Endothelial cell of umbilical vein (primary cell): Measurements from ENCODE around the gene SRCAP. TPM values are rescaled to one million over a fixed set of nuclear protein-coding genes. Genes with fewer than 3 reads are reported as not detected.
"Not testable (repeated sequence)": the region's sequence is repeated elsewhere in the genome, so short reads cannot be mapped to it uniquely, and the experiment has no call there.

Source experiments
- BruUV-seq: library from RNA; stranded (reverse); fragments of 400-500 nt; replicated peaks from 2 replicates; lab custom pipeline; 2021; lab: Mats Ljungman, UMichigan
- CTCF ChIA-PET: fragments of 300-600, 350-600 bp; sonication (Branson Sonifier 250); formaldehyde crosslinking; loops from one replicate; lab custom pipeline; 2021; ENCODE audit warnings: antibody characterized with exemption, inconsistent platforms; lab: Charles Lee
- POLR2A ChIA-PET: fragments of 300-600, 350-600 bp; sonication (Branson Sonifier 250); formaldehyde crosslinking; loops from one replicate; lab custom pipeline; 2021; ENCODE audit warnings: antibody characterized with exemption, inconsistent platforms; lab: Charles Lee
- DNase-seq: peaks from one replicate; pipeline ENCODE4 v3.0.0-alpha.2; 2011; ENCODE audit warnings: low read depth, low spot score
- FAIRE-seq: peaks from 2 replicates; lab custom pipeline; 2011; peaks lifted over from hg19 to GRCh38; lab: Jason Lieb, UNC
- H2AFZ ChIP-seq: 2 replicates; pipeline ENCODE4 v1.6.0; 2012; ENCODE audit warnings: low read depth, low read length, control low read depth, inconsistent platforms
- H3K27ac ChIP-seq: 2 replicates; pipeline ENCODE4 v1.5.1; 2011; ENCODE audit warnings: low read depth, mild to moderate bottlenecking, control low read depth, low read length, moderate library complexity; ENCODE audit not compliant: insufficient read depth
- H3K27me3 ChIP-seq, 2 experiments: 2 replicates each; pipeline versions ENCODE4 v1.6.0 to v1.6.1; 2011; ENCODE audit warnings: low read length in 2 of 2, mixed read lengths in 1 of 2; ENCODE audit not compliant: control insufficient read depth in 2 of 2, insufficient read depth in 2 of 2
- H3K36me3 ChIP-seq, 2 experiments: 2 replicates in 1 of 2; 3 replicates in 1 of 2; pipeline ENCODE4 v1.5.1; 2011; ENCODE audit warnings: low read length in 2 of 2, mild to moderate bottlenecking in 1 of 2, moderate library complexity in 1 of 2; ENCODE audit not compliant: control insufficient read depth in 2 of 2, insufficient read depth in 2 of 2; ENCODE audit errors: extremely low read depth in 1 of 2
- H3K4me1 ChIP-seq: 3 replicates; pipeline ENCODE4 v1.5.1; 2011; ENCODE audit warnings: mild to moderate bottlenecking, low read length; ENCODE audit not compliant: control insufficient read depth, insufficient read depth; ENCODE audit errors: extremely low read depth
- H3K4me2 ChIP-seq: 2 replicates; pipeline ENCODE4 v1.6.1; 2011; ENCODE audit warnings: low read length, control low read depth, mixed read lengths; ENCODE audit not compliant: insufficient read depth
- H3K4me3 ChIP-seq, 3 experiments: fragments of 200-600 bp in 1 of 3; sonication (generic), shearing (Covaris generic) in 1 of 3; replicated peaks in 1 of 3; 2 replicates each; pipeline ENCODE4 v1.5.1; 2011 to 2016; ENCODE audit warnings: control low read depth in 3 of 3, low read length in 3 of 3, mild to moderate bottlenecking in 2 of 3, inconsistent platforms in 1 of 3, low read depth in 1 of 3, moderate library complexity in 1 of 3; ENCODE audit not compliant: insufficient read depth in 1 of 3
- H3K79me2 ChIP-seq: 2 replicates; pipeline ENCODE4 v1.6.0; 2012; ENCODE audit warnings: low read length, inconsistent platforms; ENCODE audit not compliant: control insufficient read depth, insufficient read depth
- H3K9ac ChIP-seq: replicated peaks from 2 replicates; pipeline ENCODE3; 2011; ENCODE audit warnings: low read length, control low read depth; ENCODE audit not compliant: insufficient read depth; ENCODE audit errors: extremely low read depth
- H3K9me1 ChIP-seq: replicated peaks from 3 replicates; pipeline ENCODE4 v1.6.0; 2011; ENCODE audit warnings: mild to moderate bottlenecking, low read length; ENCODE audit not compliant: control insufficient read depth, insufficient read depth; ENCODE audit errors: extremely low read depth
- H3K9me3 ChIP-seq: replicated peaks from 2 replicates; pipeline ENCODE4 v1.5.1; 2012; ENCODE audit warnings: low read length, inconsistent platforms; ENCODE audit not compliant: control insufficient read depth, insufficient read depth
- H4K20me1 ChIP-seq: replicated peaks from 2 replicates; pipeline ENCODE3; 2011; ENCODE audit warnings: mild to moderate bottlenecking, low read length; ENCODE audit not compliant: control insufficient read depth, insufficient read depth; ENCODE audit errors: extremely low read depth
- GATA2 ChIP-seq: IDR thresholded peaks from 2 replicates; pipeline ENCODE4 v1.7.0; 2011; ENCODE audit warnings: low read depth, mild to moderate bottlenecking, moderate library complexity, mixed read lengths, low read length; ENCODE audit not compliant: insufficient read length, insufficient read depth
- MYC ChIP-seq: IDR thresholded peaks from one replicate; pipeline ENCODE4 v1.6.1; 2011; ENCODE audit warnings: mild to moderate bottlenecking, low read depth, low read length
- POLR2AphosphoS5 ChIP-seq: IDR thresholded peaks from 2 replicates; pipeline ENCODE4 v1.6.1; 2012; ENCODE audit warnings: low read depth, mild to moderate bottlenecking, control low read depth, low read length, moderate library complexity; ENCODE audit not compliant: insufficient read depth
- dilution Hi-C: fragments of 300-500 bp; cut with MboI; formaldehyde crosslinking; loops from one replicate; pipeline ENCODE4 v1.15.0; 2019; ENCODE audit warnings: low sequenced_read_pairs; ENCODE audit not compliant: extremely low pct_ligation_motif_present
- intact Hi-C: fragments of 100-400 bp; cut with micrococcal nuclease; formaldehyde crosslinking; loops from one replicate; pipeline ENCODE4 v1.10.0; 2022
- polyA plus RNA-seq, 4 experiments: library from polyadenylated mRNA; depleted of rRNA in 3 of 4; stranded (reverse) in 3 of 4; unstranded in 1 of 4; fragments of >200 nt; gene quantifications; 2 replicates each; pipeline versions ENCODE4 v1.2.1 to v1.2.3, GENCODE V29; 2011 to 2012; ENCODE audit warnings: missing spikeins in 1 of 4
- total RNA-seq: library from RNA; stranded (reverse); gene quantifications from 2 replicates; pipeline ENCODE4 v1.2.3, GENCODE V29; 2021
- TF ChIP-seq, protein P1 (sequence below): IDR thresholded peaks from 2 replicates; pipeline ENCODE4 v1.6.1; 2011; ENCODE audit not compliant: insufficient read depth, insufficient read length

Gene SRCAP
- total and polyA plus RNA-seq, 2 donors (not counting 3 experiments of a cell fraction or from before 2014, with no cell fraction given), result 11.0 to 77.7 TPM

DNA sequence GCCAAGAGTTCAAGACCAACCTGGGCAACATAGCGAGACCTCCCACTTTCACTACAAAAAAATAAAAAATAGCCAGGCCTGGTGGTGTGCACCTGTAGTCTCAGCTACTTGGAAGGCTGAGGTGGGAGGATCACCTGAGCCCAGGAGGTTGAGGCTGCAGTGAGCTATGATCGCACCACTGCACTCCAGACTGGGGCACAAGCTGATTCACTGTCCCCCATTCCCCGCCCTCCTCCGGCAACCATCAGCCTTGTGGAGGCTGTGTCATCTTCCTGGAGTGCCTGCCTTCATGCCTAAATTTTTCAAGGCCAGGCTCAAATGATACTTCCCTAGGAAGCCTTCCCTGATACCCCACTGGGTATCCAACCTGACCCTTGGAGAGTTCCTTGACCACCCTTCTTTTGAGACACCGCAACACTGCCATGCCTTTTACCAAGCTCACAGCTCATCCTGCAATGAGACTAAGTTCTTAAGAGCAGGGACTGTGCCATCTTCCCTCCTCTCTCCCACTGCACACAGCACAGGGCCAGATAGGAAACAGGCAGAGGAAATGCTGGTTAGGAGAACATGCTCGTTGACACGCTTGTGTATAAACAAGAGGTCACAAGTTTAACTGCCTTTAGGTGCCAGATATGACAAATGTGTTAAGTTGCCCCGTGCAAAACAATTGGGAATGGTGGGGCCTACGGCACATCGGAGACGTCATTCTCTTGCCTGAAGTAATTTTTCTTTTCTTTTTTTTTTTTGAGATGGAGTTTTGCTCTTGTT is 3.9 kb upstream of the SRCAP start:
- Histone ChIP-seq H3K79me2 (peaks cover 11% of the 10 kb centered on the region), H3K9ac (no peak overlapping the region), H3K9me3 (no peaks in the 10 kb centered on the region), H3K27me3 (peaks cover 0 to 3% of the 10 kb centered on the region in 2 experiments), H3K9me1 (no peaks in the 10 kb centered on the region), H3K4me3 (no peak overlapping the region), H3K36me3 (no peaks in the 10 kb centered on the region), H4K20me1 (peaks cover 3% of the 10 kb centered on the region), H2AFZ (peak overlapping the region; percentile 54), H3K27ac (no peak overlapping the region), H3K4me2 (no peak overlapping the region), H3K4me1 (peaks cover 20% of the 10 kb centered on the region)
- DNase-seq (peak; percentile 23), FAIRE-seq (peak; percentile 31)
- CTCF ChIA-PET, result interaction anchor here (0.6 to 3.3 kb wide), 13 partner anchors 9 to 265 kb away, joined by 3 to 26 read pairs (median 5); partner anchors contain the start of genes DCTPP1, FBRS, PRR14 and ZNF689
- intact Hi-C loops, result loop anchor here (1.0 to 5.0 kb wide), 5 partner anchors 37 to 264 kb away; partner anchors contain the start of genes DCTPP1, FBRS, PHKG2 and SEPHS2
- BruUV-seq, result no TSS peak
- TF ChIP-seq POLR2AphosphoS5 (no peak), GATA2 (no peak), MYC (no peak)
- TF ChIP-seq, protein P1, sequence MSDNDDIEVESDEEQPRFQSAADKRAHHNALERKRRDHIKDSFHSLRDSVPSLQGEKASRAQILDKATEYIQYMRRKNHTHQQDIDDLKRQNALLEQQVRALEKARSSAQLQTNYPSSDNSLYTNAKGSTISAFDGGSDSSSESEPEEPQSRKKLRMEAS, result no peak
- POLR2A ChIA-PET, result interaction anchor here (2.0 kb wide), 1 partner anchor 36 kb away, joined by 5 read pairs; no protein-coding TSS in a partner anchor
- dilution Hi-C loops, result no loop called here

DNA sequence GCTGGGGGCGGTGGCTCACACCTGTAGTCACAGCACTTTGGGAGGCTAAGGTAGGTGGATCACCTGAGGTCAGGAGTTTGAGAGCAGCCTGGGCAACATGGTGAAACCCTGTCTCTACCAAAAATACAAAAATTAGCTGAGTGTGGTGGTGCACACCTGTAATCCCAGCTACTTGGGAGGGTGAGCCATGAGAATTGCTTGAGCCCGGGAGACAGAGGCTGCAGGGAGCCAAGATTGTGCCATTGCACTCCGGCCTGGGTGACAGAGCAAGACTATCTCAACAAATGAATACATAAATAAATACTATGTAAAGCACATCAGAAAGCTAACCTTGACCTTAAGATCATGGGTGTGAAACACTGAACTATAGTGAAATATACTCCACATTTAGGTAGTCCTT is 2.3 kb upstream of the SRCAP start:
- peaks cover 26% of the 10 kb centered on the region for H3K4me1 ChIP-seq
- H3K4me3 ChIP-seq, H3K9me3 ChIP-seq, DNase-seq, H4K20me1 ChIP-seq, H3K9ac ChIP-seq, H3K27ac ChIP-seq, H3K4me2 ChIP-seq, BruUV-seq, dilution Hi-C loops, FAIRE-seq, POLR2A ChIA-PET, H3K9me1 ChIP-seq, H3K27me3 ChIP-seq, H3K36me3 ChIP-seq, H2AFZ ChIP-seq: not testable (repeated sequence)
- CTCF ChIA-PET, result interaction anchor here (0.9 to 1.4 kb wide), 2 partner anchors 10 to 37 kb away, joined by 3 to 6 read pairs; no protein-coding TSS in a partner anchor
- intact Hi-C loops, result loop anchor here (5.0 kb wide), 2 partner anchors 51 to 169 kb away; partner anchors contain the start of genes PHKG2 and ZNF768
- H3K79me2 ChIP-seq, result peaks cover 27% of the 10 kb centered on the region
